SK-N-SH treated with all-trans-retinoic acid at 6 μM for 48 hours (cell line): ENCODE measurements around the gene GLP1R.

Experiments
- ATAC-seq: fragments of 200-7000 bp; cut with Tn5 transposase; 3 replicates; pipeline ENCODE4 v1.9.1; 2020; ENCODE audit warnings: mild to moderate bottlenecking, moderate library complexity
- ARNTL ChIP-seq: fragments of 450-650 bp; formaldehyde crosslinking; IDR thresholded peaks from 2 replicates; pipeline ENCODE4 v1.5.0; 2020; ENCODE audit warnings: low read depth, mild to moderate bottlenecking, moderate library complexity, borderline replicate concordance
- CSDC2 ChIP-seq: fragments of 250-450 bp; sonication (Bioruptor Pico); IDR thresholded peaks from 2 replicates; pipeline ENCODE4 v1.5.0; 2020; ENCODE audit warnings: mild to moderate bottlenecking, moderate library complexity
- CSRNP3 ChIP-seq: fragments of 250-450 bp; sonication (Bioruptor Pico); IDR thresholded peaks from 2 replicates; pipeline ENCODE4 v1.5.1; 2021; ENCODE audit warnings: mild to moderate bottlenecking, moderate library complexity
- ESRRG ChIP-seq: fragments of 250-450 bp; sonication (Bioruptor Pico); IDR thresholded peaks from 2 replicates; pipeline ENCODE4 v1.6.1; 2021; ENCODE audit warnings: mild to moderate bottlenecking
- GLIS3 ChIP-seq: fragments of 250-450 bp; sonication (Bioruptor Pico); IDR thresholded peaks from 2 replicates; pipeline ENCODE4 v1.5.0; 2020; ENCODE audit warnings: mild to moderate bottlenecking, moderate library complexity
- ISL1 ChIP-seq: fragments of 250-450 bp; sonication (Bioruptor Pico); IDR thresholded peaks from 2 replicates; pipeline ENCODE4 v2.1.2; 2022; ENCODE audit warnings: mild to moderate bottlenecking, moderate library complexity
- OSR1 ChIP-seq: fragments of 250-450 bp; sonication (Bioruptor Pico); IDR thresholded peaks from 2 replicates; pipeline ENCODE4 v1.8.0; 2022; ENCODE audit warnings: moderate library complexity, mild to moderate bottlenecking, inconsistent platforms
- PATZ1 ChIP-seq: fragments of 250-450 bp; sonication (Bioruptor Pico); IDR thresholded peaks from 2 replicates; pipeline ENCODE4 v1.8.0; 2020; ENCODE audit warnings: mild to moderate bottlenecking, moderate library complexity, borderline replicate concordance
- PPARA ChIP-seq: fragments of 250-450 bp; sonication (Bioruptor Pico); IDR thresholded peaks from 2 replicates; pipeline ENCODE4 v1.5.0; 2020; ENCODE audit warnings: mild to moderate bottlenecking, borderline replicate concordance
- RARB ChIP-seq: fragments of 250-450 bp; sonication (Bioruptor Pico); IDR thresholded peaks from 2 replicates; pipeline ENCODE4 v1.8.0; 2021; ENCODE audit warnings: mild to moderate bottlenecking, moderate library complexity
- SNAI2 ChIP-seq: fragments of 250-450 bp; sonication (Bioruptor Pico); IDR thresholded peaks from 2 replicates; pipeline ENCODE4 v1.5.0; 2020; ENCODE audit warnings: mild to moderate bottlenecking, moderate library complexity
- TCF4 ChIP-seq: fragments of 250-450 bp; sonication (Bioruptor Pico); IDR thresholded peaks from 2 replicates; pipeline ENCODE4 v1.8.0; 2021; ENCODE audit warnings: mild to moderate bottlenecking, moderate library complexity, borderline replicate concordance
- TOX ChIP-seq: fragments of 250-450 bp; sonication (Bioruptor Pico); IDR thresholded peaks from 2 replicates; pipeline ENCODE4 v1.8.0; 2021; ENCODE audit warnings: mild to moderate bottlenecking, moderate library complexity, borderline replicate concordance
- TSHZ2 ChIP-seq: fragments of 250-450 bp; sonication (Bioruptor Pico); IDR thresholded peaks from 2 replicates; pipeline ENCODE4 v1.5.0; 2020; ENCODE audit warnings: mild to moderate bottlenecking, moderate library complexity
- ZC3H10 ChIP-seq: fragments of 250-450 bp; sonication (Bioruptor Pico); IDR thresholded peaks from 2 replicates; pipeline ENCODE4 v1.5.1; 2021; ENCODE audit warnings: mild to moderate bottlenecking, moderate library complexity
- ZFP3 ChIP-seq: fragments of 250-450 bp; sonication (Bioruptor Pico); IDR thresholded peaks from 2 replicates; pipeline ENCODE4 v1.5.0; 2020; ENCODE audit warnings: mild to moderate bottlenecking, moderate library complexity
- ZFP30 ChIP-seq: fragments of 450-650 bp; formaldehyde crosslinking; IDR thresholded peaks from 2 replicates; pipeline ENCODE4 v1.5.0; 2022; ENCODE audit warnings: mild to moderate bottlenecking, moderate library complexity
- ZNF70 ChIP-seq: fragments of 450-650 bp; formaldehyde crosslinking; IDR thresholded peaks from 2 replicates; pipeline ENCODE4 v1.5.0; 2020; ENCODE audit warnings: mild to moderate bottlenecking, moderate library complexity
- ZNF8 ChIP-seq: fragments of 450-650 bp; formaldehyde crosslinking; IDR thresholded peaks from 2 replicates; pipeline ENCODE4 v1.5.0; 2020; ENCODE audit warnings: mild to moderate bottlenecking, moderate library complexity
- TF ChIP-seq, protein P1 (sequence below): fragments of 250-450 bp; sonication (Bioruptor Pico); IDR thresholded peaks from 2 replicates; pipeline ENCODE4 v1.8.0; 2021; ENCODE audit warnings: low read depth, mild to moderate bottlenecking, moderate library complexity, borderline replicate concordance

The GLP1R gene

GRCh38 chr6:39076623-39077535, 28.3 kb downstream of the GLP1R start:
- TF ChIP-seq PATZ1 (CRISPR knock-in tag): no peak
- TF ChIP-seq TCF4 (CRISPR knock-in tag): no peak
- TF ChIP-seq ARNTL: no peak
- no peak for TF ChIP-seq ZFP3
- TF ChIP-seq SNAI2: no peak
- TF ChIP-seq CSDC2 (CRISPR knock-in tag): no peak
- no peak for TF ChIP-seq ESRRG
- TF ChIP-seq ZC3H10: no peak
- TF ChIP-seq TSHZ2 (CRISPR knock-in tag): no peak
- TF ChIP-seq CSRNP3 (CRISPR knock-in tag): no peak
- TF ChIP-seq ZNF70 (CRISPR knock-in tag): no peak
- no peak for TF ChIP-seq RARB (CRISPR knock-in tag)
- no peak for TF ChIP-seq TOX (CRISPR knock-in tag)
- no peak for TF ChIP-seq ZFP30
- TF ChIP-seq ISL1 (CRISPR knock-in tag): no peak
- TF ChIP-seq OSR1: no peak
- TF ChIP-seq, protein P1, sequence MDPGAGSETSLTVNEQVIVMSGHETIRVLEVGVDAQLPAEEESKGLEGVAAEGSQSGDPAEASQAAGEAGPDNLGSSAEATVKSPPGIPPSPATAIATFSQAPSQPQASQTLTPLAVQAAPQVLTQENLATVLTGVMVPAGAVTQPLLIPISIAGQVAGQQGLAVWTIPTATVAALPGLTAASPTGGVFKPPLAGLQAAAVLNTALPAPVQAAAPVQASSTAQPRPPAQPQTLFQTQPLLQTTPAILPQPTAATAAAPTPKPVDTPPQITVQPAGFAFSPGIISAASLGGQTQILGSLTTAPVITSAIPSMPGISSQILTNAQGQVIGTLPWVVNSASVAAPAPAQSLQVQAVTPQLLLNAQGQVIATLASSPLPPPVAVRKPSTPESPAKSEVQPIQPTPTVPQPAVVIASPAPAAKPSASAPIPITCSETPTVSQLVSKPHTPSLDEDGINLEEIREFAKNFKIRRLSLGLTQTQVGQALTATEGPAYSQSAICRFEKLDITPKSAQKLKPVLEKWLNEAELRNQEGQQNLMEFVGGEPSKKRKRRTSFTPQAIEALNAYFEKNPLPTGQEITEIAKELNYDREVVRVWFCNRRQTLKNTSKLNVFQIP: no peak
- no peak for ATAC-seq

DNA sequence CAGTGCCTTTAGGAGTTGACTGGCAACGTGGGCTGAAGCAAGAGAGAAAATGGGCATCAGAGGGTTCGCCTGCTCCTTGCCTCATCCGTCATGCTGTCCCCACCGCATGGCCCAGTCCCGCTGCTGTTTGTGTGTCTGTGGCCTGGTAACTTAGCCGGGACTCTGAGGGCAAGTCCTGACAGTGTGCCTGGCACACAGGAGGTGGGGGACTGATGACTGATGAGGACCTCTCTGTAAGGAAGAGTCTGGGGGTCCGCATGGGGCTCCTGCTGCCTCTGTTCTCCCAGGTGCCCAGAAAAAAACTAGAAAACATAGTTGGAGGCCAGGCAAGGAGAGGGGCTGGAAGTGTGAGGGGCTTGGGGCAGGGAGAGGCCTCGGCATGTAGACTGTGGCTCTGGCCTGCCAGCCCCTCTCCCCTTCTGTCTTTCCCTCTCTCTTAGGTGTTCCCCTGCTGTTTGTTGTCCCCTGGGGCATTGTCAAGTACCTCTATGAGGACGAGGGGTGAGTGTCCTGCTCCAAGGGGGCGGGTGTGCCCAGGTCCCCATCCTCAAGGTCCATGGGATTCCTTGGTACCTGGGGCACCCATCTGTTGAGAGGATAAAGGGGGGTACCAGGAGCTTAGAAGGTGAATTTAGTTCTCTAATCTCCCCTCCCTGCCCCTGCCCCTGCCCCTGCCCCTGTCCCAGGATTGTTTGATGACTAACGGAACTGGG, 29.5 kb downstream of the GLP1R start:
- ATAC-seq: no peak
- TF ChIP-seq SNAI2 (no peak), PATZ1 (CRISPR knock-in tag) (no peak), TSHZ2 (CRISPR knock-in tag) (no peak), ARNTL (no peak), PPARA (CRISPR knock-in tag) (no peak), ISL1 (CRISPR knock-in tag) (no peak), CSDC2 (CRISPR knock-in tag) (no peak), GLIS3 (no peak), TCF4 (CRISPR knock-in tag) (no peak), ZNF8 (CRISPR knock-in tag) (no peak), ESRRG (no peak), RARB (CRISPR knock-in tag) (no peak), ZNF70 (CRISPR knock-in tag) (no peak), ZC3H10 (no peak)
